ENCODE measurements around the gene SARNP. TPM values are rescaled to one million over a fixed set of nuclear protein-coding genes. Genes with fewer than 3 reads are reported as not detected.
"Not testable (repeated sequence)": the region's sequence is repeated elsewhere in the genome, so short reads cannot be mapped to it uniquely, and the experiment has no call there.

SARNP gene
- total RNA-seq, 1 donor from 2014 or later, result 75.9 TPM

GRCh38 chr12:55843431-55843830 lies 25.9 kb upstream of the SARNP start:
- H3K27me3 Mint-ChIP-seq, result peaks cover 9% of the 10 kb centered on the region
- peaks cover 14% of the 10 kb centered on the region for H3K4me1 Mint-ChIP-seq (ENCODE audit: unreplicated experiment)
- H3K4me3 Mint-ChIP-seq, result no peak overlapping the region

GRCh38 chr12:55842681-55843429 lies 25.3 kb upstream of the SARNP start, which contains the start of gene MMP19:
Gene MMP19, minus strand, starts transcription at chr12:55842936. Its CDS starts 106 bp downstream, at chr12:55842830.
- DNase-seq (ENCODE audit: extremely low spot score, unreplicated experiment), result no peak
- no peaks in the 10 kb centered on the region for H3K9me3 Mint-ChIP-seq
- H3K27ac Mint-ChIP-seq, result no peak within 1 kb of the TSS
- no peaks in the 10 kb centered on the region for H3K36me3 Mint-ChIP-seq
- no peak for TF ChIP-seq CTCF (conservative IDR thresholded peaks at IDR 0.05)
- peaks cover 9% of the 10 kb centered on the region for H3K27me3 Mint-ChIP-seq
- H3K4me1 Mint-ChIP-seq (ENCODE audit: unreplicated experiment), result peaks cover 14% of the 10 kb centered on the region
- H3K4me3 Mint-ChIP-seq, result no peak within 1 kb of the TSS

More at GRCh38 chr12:55843431-55843830, 25.9 kb upstream of the SARNP start:
- TF ChIP-seq CTCF (conservative IDR thresholded peaks at IDR 0.05), result no peak
- Mint-ChIP-seq H3K27ac (no peak overlapping the region), H3K36me3 (no peaks in the 10 kb centered on the region), H3K9me3 (no peaks in the 10 kb centered on the region)
- DNase-seq (ENCODE audit: extremely low spot score, unreplicated experiment), result no peak

- no peak overlapping the region for H3K27ac Mint-ChIP-seq
- H3K4me3 Mint-ChIP-seq, result no peak overlapping the region
- peaks cover 4% of the 10 kb centered on the region for H3K4me1 Mint-ChIP-seq (ENCODE audit: unreplicated experiment)
- TF ChIP-seq CTCF (conservative IDR thresholded peaks at IDR 0.05), result no peak
- no peaks in the 10 kb centered on the region for H3K36me3 Mint-ChIP-seq
- H3K9me3 Mint-ChIP-seq, result no peaks in the 10 kb centered on the region
- peaks cover 7% of the 10 kb centered on the region for H3K27me3 Mint-ChIP-seq
- DNase-seq (ENCODE audit: extremely low spot score, unreplicated experiment), result no peak
These were observed 23.2 kb upstream of the SARNP start for GRCh38 chr12:55840581-55841351.

GRCh38 chr12:55839345-55840140 lies 22.0 kb upstream of the SARNP start:
- H3K4me1 Mint-ChIP-seq (ENCODE audit: unreplicated experiment), result peaks cover 4% of the 10 kb centered on the region
- no peak overlapping the region for H3K27ac Mint-ChIP-seq
- no peaks in the 10 kb centered on the region for H3K9me3 Mint-ChIP-seq
- DNase-seq (ENCODE audit: extremely low spot score, unreplicated experiment), result no peak
- H3K27me3 Mint-ChIP-seq, result peaks cover 7% of the 10 kb centered on the region
- H3K4me3 Mint-ChIP-seq, result no peak overlapping the region
- no peak for TF ChIP-seq CTCF (conservative IDR thresholded peaks at IDR 0.05)
- H3K36me3 Mint-ChIP-seq, result no peaks in the 10 kb centered on the region

GRCh38 chr12:55838361-55838760 lies 20.8 kb upstream of the SARNP start:
- no peak overlapping the region for H3K4me3 Mint-ChIP-seq
- no peaks in the 10 kb centered on the region for H3K36me3 Mint-ChIP-seq
- TF ChIP-seq CTCF (conservative IDR thresholded peaks at IDR 0.05), result no peak
- no peak overlapping the region for H3K27ac Mint-ChIP-seq
- no peak for DNase-seq (ENCODE audit: extremely low spot score, unreplicated experiment)
- no peaks in the 10 kb centered on the region for H3K9me3 Mint-ChIP-seq
- H3K27me3 Mint-ChIP-seq, result peaks cover 7% of the 10 kb centered on the region
- peaks cover 7% of the 10 kb centered on the region for H3K4me1 Mint-ChIP-seq (ENCODE audit: unreplicated experiment)

GRCh38 chr12:55834400-55834799 lies 16.9 kb upstream of the SARNP start:
- peaks cover 13% of the 10 kb centered on the region for H3K4me1 Mint-ChIP-seq (ENCODE audit: unreplicated experiment)
- H3K36me3 Mint-ChIP-seq; H3K4me3 Mint-ChIP-seq; H3K9me3 Mint-ChIP-seq; H3K27ac Mint-ChIP-seq; DNase-seq (ENCODE audit: extremely low spot score, unreplicated experiment); H3K27me3 Mint-ChIP-seq: not testable (repeated sequence)
